WTC11 (cell line): ENCODE measurements around the gene TBC1D1. TPM values are rescaled to one million over a fixed set of nuclear protein-coding genes. Genes with fewer than 3 reads are reported as not detected.
A peak's percentile ranks its signal among the peaks of the same experiment; 100 is the strongest.

ENCODE experiments used
- ATAC-seq: fragments of 200-7000 bp; cut with Tn5 transposase; 2 replicates; pipeline ENCODE4 v1.10.0; 2021; ENCODE audit warnings: mild to moderate bottlenecking, moderate library complexity
- CTCF ChIA-PET: fragments of 300-600 bp; sonication (Branson Sonifier 250); formaldehyde crosslinking; loops from one replicate; lab custom pipeline; 2021; ENCODE audit warnings: antibody characterized with exemption; lab: Charles Lee
- POLR2A ChIA-PET: fragments of 350-600 bp; sonication (Branson Sonifier 250); formaldehyde crosslinking; loops from one replicate; lab custom pipeline; 2021; ENCODE audit warnings: antibody characterized with exemption; lab: Charles Lee
- DNase-seq: peaks from one replicate; pipeline ENCODE4 v3.0.0; 2021; ENCODE audit warnings: low spot score
- H3K27ac Mint-ChIP-seq: 2 replicates; pipeline ENCODE4 v1.8.0; 2021; ENCODE audit warnings: mixed read lengths
- H3K27me3 Mint-ChIP-seq: 2 replicates; pipeline ENCODE4 v1.8.0; 2021; ENCODE audit warnings: low read depth, mild to moderate bottlenecking, moderate library complexity, mixed read lengths
- H3K36me3 Mint-ChIP-seq: 2 replicates; pipeline ENCODE4 v1.8.0; 2021; ENCODE audit warnings: mixed read lengths
- H3K4me1 Mint-ChIP-seq: 2 replicates; pipeline ENCODE4 v1.8.0; 2022; ENCODE audit warnings: mixed read lengths
- H3K4me3 Mint-ChIP-seq: 2 replicates; pipeline ENCODE4 v1.8.0; 2021; ENCODE audit warnings: mild to moderate bottlenecking, moderate library complexity, mixed read lengths
- H3K9me3 Mint-ChIP-seq: 2 replicates; pipeline ENCODE4 v1.8.0; 2021; ENCODE audit warnings: mixed read lengths
- ATF1 ChIP-seq: sonication (generic); formaldehyde crosslinking; IDR thresholded peaks from 2 replicates; pipeline ENCODE4 v1.8.1; 2023; ENCODE audit warnings: mild to moderate bottlenecking, moderate library complexity, missing genetic modification reagents
- CBFB ChIP-seq: sonication (generic); formaldehyde crosslinking; IDR thresholded peaks from 2 replicates; pipeline ENCODE4 v1.8.1; 2022; ENCODE audit warnings: mild to moderate bottlenecking, low read depth, missing genetic modification reagents
- EMX1 ChIP-seq: fragments of 250-450 bp; sonication (Bioruptor Pico); IDR thresholded peaks from 2 replicates; pipeline ENCODE4 v1.8.0; 2021; ENCODE audit warnings: mild to moderate bottlenecking
- FOXK1 ChIP-seq: sonication (generic); formaldehyde crosslinking; IDR thresholded peaks from 2 replicates; pipeline ENCODE4 v1.8.0; 2022; ENCODE audit warnings: mild to moderate bottlenecking, moderate library complexity, missing genetic modification reagents
- GABPB1 ChIP-seq: sonication (generic); formaldehyde crosslinking; IDR thresholded peaks from 2 replicates; pipeline ENCODE4 v1.8.1; 2023; ENCODE audit warnings: mild to moderate bottlenecking, missing genetic modification reagents
- MYBL2 ChIP-seq: sonication (generic); formaldehyde crosslinking; IDR thresholded peaks from 2 replicates; pipeline ENCODE4 v1.8.1; 2023; ENCODE audit warnings: mild to moderate bottlenecking, moderate library complexity, missing genetic modification reagents
- NFYB ChIP-seq: sonication (generic); formaldehyde crosslinking; conservative IDR thresholded peaks from 2 replicates; pipeline ENCODE4 v1.8.0; 2022; ENCODE audit warnings: low read depth, missing genetic modification reagents
- NR1H2 ChIP-seq: sonication (generic); formaldehyde crosslinking; IDR thresholded peaks from 2 replicates; pipeline ENCODE4 v1.9.0; 2021; ENCODE audit warnings: mild to moderate bottlenecking, moderate library complexity, missing genetic modification reagents
- NR2C2 ChIP-seq: sonication (generic); formaldehyde crosslinking; IDR thresholded peaks from 2 replicates; pipeline ENCODE4 v1.8.0; 2022; ENCODE audit warnings: mild to moderate bottlenecking, missing genetic modification reagents
- PRRX2 ChIP-seq: fragments of 250-450 bp; sonication (Bioruptor Pico); IDR thresholded peaks from 2 replicates; pipeline ENCODE4 v1.8.0; 2021; ENCODE audit warnings: mild to moderate bottlenecking
- RELA ChIP-seq: sonication (generic); formaldehyde crosslinking; IDR thresholded peaks from 2 replicates; pipeline ENCODE4 v1.8.1; 2022; ENCODE audit warnings: missing genetic modification reagents, mild to moderate bottlenecking, borderline replicate concordance
- ZNF317 ChIP-seq: sonication (generic); formaldehyde crosslinking; IDR thresholded peaks from 2 replicates; pipeline ENCODE4 v1.8.1; 2023; ENCODE audit warnings: low read depth, mild to moderate bottlenecking, moderate library complexity, missing genetic modification reagents, borderline replicate concordance
- ZNF671 ChIP-seq: fragments of 250-450 bp; sonication (Bioruptor Pico); IDR thresholded peaks from 2 replicates; pipeline ENCODE4 v1.8.0; 2021; ENCODE audit warnings: mild to moderate bottlenecking
- total RNA-seq: library from RNA; stranded (reverse); gene quantifications from 3 replicates; pipeline ENCODE4 v1.2.3, GENCODE V29; 2021
- TF ChIP-seq, protein P1 (sequence below): sonication (generic); formaldehyde crosslinking; IDR thresholded peaks from 2 replicates; pipeline ENCODE4 v1.8.0; 2022; ENCODE audit warnings: mild to moderate bottlenecking, missing genetic modification reagents
- TF ChIP-seq, protein P2 (sequence below): fragments of 250-450 bp; sonication (Bioruptor Pico); IDR thresholded peaks from 2 replicates; pipeline ENCODE4 v2.1.2; 2022; ENCODE audit warnings: mild to moderate bottlenecking, moderate library complexity
- TF ChIP-seq, protein P3 (sequence below): sonication (generic); formaldehyde crosslinking; conservative IDR thresholded peaks from 2 replicates; pipeline ENCODE4 v1.8.1; 2022; ENCODE audit warnings: mild to moderate bottlenecking, missing genetic modification reagents
- TF ChIP-seq, protein P4 (sequence below): sonication (generic); formaldehyde crosslinking; IDR thresholded peaks from 2 replicates; pipeline ENCODE4 v1.8.1; 2023; ENCODE audit warnings: mild to moderate bottlenecking, moderate library complexity, missing genetic modification reagents
- TF ChIP-seq, protein P5 (sequence below): fragments of 200-600 bp; IDR thresholded peaks from 2 replicates; pipeline ENCODE4 v1.8.0; 2022; ENCODE audit warnings: antibody characterized with exemption
- TF ChIP-seq, protein P6 (sequence below): sonication (generic); formaldehyde crosslinking; IDR thresholded peaks from 2 replicates; pipeline ENCODE4 v1.8.0; 2023; ENCODE audit warnings: missing genetic modification reagents
- TF ChIP-seq, protein P7 (sequence below): fragments of 250-450 bp; sonication (Bioruptor Pico); IDR thresholded peaks from 2 replicates; pipeline ENCODE4 v1.9.0; 2021; ENCODE audit warnings: mild to moderate bottlenecking, borderline replicate concordance

The TBC1D1 gene
- total RNA-seq, 1 experiment from 2014 or later, result 134 TPM

DNA sequence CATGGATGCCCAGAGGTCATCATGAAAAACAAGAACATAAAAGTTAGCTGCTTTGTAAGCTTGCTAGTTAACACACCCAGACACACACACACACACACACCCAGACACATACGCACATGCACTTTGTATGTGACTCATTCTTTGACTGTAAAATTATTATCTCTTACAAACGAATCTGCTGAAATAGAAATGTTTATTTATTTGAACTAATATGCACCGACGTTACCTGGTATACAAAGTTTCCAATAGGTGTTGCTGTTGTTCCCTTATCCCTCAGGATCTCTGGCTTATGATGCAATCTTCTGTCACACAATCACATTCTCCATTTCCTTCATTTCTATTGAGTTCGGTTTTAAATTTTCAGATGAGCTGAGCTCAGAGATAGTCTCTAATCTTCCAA lies 278.6 kb downstream of the TBC1D1 start:
- Mint-ChIP-seq H3K36me3 (peaks cover under 1% of the 10 kb centered on the region), H3K4me3 (no peak overlapping the region), H3K27me3 (no peaks in the 10 kb centered on the region; the same call in 1 of the 2 replicates), H3K9me3 (peaks cover 10% of the 10 kb centered on the region), H3K27ac (no peak overlapping the region), H3K4me1 (0 out of 2 replicates have a peak, but pooled peaks cover 6% of the 10 kb centered on the region)
- DNase-seq (no peak), ATAC-seq (no peak)
- ChIA-PET CTCF (interaction anchor here (0.6 to 1.8 kb wide), 4 partner anchors 11 to 101 kb away, joined by 3 to 10 read pairs (median 4); no protein-coding TSS in a partner anchor), POLR2A (no interaction called here)
- TF ChIP-seq GABPB1 (CRISPR knock-in tag), result peak; percentile 88
- no peak for TF ChIP-seq EMX1

DNA sequence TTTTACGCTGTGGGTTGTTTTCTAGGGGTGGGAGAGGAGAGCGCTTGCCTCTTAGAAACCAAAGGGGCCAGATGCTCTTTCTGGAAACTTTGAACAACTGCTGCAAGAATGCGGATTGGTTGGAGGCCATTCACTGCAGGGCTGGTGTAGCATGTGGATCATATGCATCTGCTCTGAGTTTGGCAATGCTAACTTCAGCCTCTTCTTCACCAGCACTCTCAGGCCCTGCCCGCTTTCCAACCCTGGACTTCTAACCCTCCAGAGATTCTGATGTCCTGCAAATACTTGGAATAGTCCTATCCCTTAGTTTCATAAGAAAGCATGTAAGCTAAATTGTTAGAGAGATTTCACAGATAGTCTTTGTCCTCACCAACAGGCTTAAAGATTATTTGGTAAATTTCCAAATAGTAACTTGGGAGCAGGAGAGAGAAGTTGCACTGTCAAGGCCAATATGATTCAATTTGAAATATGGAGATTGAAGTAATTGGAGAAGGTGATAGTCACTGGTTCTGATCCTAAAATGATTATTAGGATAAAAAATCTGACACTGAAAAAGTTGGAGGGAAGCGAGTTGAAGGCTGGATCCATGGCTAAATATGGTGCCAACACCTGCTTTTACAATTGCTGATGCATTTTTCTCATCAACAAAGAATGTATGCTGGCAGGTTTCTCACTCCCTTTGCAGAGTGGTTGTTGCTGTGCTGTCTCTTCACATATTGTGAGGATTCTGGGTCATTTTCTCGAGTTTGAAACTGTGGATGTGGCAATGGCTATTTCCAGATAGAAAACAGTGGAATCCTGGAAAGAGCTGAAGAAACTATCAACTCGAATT lies 279.7 kb downstream of the TBC1D1 start:
- ChIA-PET POLR2A (no interaction called here), CTCF (interaction anchor here (0.6 to 1.8 kb wide), 3 partner anchors 102 to 783 kb away, joined by 4 to 10 read pairs (median 4); no protein-coding TSS in a partner anchor)
- no peak for DNase-seq
- Mint-ChIP-seq H3K4me1 (0 out of 2 replicates have a peak, but pooled peaks cover 6% of the 10 kb centered on the region), H3K4me3 (no peak overlapping the region), H3K9me3 (peaks cover 4% of the 10 kb centered on the region), H3K27me3 (no peaks in the 10 kb centered on the region), H3K36me3 (no peaks in the 10 kb centered on the region), H3K27ac (no peak overlapping the region)
- TF ChIP-seq, protein P1, sequence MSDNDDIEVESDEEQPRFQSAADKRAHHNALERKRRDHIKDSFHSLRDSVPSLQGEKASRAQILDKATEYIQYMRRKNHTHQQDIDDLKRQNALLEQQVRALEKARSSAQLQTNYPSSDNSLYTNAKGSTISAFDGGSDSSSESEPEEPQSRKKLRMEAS, result no peak
- no peak for TF ChIP-seq MYBL2 (CRISPR knock-in tag)
- no peak for TF ChIP-seq ZNF317 (CRISPR knock-in tag)
- TF ChIP-seq, protein P2, sequence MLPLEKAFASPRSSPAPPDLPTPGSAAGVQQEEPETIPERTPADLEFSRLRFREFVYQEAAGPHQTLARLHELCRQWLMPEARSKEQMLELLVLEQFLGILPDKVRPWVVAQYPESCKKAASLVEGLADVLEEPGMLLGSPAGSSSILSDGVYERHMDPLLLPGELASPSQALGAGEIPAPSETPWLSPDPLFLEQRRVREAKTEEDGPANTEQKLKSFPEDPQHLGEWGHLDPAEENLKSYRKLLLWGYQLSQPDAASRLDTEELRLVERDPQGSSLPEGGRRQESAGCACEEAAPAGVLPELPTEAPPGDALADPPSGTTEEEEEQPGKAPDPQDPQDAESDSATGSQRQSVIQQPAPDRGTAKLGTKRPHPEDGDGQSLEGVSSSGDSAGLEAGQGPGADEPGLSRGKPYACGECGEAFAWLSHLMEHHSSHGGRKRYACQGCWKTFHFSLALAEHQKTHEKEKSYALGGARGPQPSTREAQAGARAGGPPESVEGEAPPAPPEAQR (CRISPR knock-in tag), result no peak
- no peak for TF ChIP-seq ZNF671 (CRISPR knock-in tag)
- no peak for TF ChIP-seq NFYB
- TF ChIP-seq, protein P3, sequence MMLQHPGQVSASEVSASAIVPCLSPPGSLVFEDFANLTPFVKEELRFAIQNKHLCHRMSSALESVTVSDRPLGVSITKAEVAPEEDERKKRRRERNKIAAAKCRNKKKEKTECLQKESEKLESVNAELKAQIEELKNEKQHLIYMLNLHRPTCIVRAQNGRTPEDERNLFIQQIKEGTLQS (CRISPR knock-in tag), result no peak
- TF ChIP-seq PRRX2 (CRISPR knock-in tag), result no peak
- TF ChIP-seq ATF1, result no peak
- TF ChIP-seq, protein P4, sequence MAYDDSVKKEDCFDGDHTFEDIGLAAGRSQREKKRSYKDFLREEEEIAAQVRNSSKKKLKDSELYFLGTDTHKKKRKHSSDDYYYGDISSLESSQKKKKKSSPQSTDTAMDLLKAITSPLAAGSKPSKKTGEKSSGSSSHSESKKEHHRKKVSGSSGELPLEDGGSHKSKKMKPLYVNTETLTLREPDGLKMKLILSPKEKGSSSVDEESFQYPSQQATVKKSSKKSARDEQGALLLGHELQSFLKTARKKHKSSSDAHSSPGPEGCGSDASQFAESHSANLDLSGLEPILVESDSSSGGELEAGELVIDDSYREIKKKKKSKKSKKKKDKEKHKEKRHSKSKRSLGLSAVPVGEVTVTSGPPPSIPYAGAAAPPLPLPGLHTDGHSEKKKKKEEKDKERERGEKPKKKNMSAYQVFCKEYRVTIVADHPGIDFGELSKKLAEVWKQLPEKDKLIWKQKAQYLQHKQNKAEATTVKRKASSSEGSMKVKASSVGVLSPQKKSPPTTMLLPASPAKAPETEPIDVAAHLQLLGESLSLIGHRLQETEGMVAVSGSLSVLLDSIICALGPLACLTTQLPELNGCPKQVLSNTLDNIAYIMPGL (CRISPR knock-in tag), result no peak
- TF ChIP-seq RELA (CRISPR knock-in tag), result no peak
- TF ChIP-seq CBFB (CRISPR knock-in tag), result no peak
- TF ChIP-seq, protein P5, sequence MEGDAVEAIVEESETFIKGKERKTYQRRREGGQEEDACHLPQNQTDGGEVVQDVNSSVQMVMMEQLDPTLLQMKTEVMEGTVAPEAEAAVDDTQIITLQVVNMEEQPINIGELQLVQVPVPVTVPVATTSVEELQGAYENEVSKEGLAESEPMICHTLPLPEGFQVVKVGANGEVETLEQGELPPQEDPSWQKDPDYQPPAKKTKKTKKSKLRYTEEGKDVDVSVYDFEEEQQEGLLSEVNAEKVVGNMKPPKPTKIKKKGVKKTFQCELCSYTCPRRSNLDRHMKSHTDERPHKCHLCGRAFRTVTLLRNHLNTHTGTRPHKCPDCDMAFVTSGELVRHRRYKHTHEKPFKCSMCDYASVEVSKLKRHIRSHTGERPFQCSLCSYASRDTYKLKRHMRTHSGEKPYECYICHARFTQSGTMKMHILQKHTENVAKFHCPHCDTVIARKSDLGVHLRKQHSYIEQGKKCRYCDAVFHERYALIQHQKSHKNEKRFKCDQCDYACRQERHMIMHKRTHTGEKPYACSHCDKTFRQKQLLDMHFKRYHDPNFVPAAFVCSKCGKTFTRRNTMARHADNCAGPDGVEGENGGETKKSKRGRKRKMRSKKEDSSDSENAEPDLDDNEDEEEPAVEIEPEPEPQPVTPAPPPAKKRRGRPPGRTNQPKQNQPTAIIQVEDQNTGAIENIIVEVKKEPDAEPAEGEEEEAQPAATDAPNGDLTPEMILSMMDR, result no peak
- ATAC-seq, result no peak

DNA sequence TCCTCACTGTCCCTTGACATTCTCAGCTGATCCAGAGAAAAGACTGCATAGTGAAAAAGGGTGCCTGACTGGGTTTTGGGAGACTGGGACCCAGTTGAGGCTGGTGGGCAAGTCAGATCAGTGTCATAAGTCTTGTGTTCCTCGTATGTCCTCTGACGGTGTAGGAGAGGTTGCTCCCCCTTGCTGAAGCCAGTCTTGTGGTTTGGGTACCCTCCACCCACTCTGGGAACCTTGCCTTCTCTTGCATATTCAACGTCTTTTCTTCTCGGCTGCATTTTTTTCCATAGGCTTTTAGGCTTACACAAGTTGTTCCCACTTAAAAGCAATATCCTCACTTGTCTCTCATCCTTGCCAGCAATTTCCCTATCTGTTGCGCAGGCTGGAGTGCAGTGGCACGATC lies 281.2 kb downstream of the TBC1D1 start:
- Mint-ChIP-seq H3K27ac (no peak overlapping the region), H3K4me3 (no peak overlapping the region), H3K27me3 (no peaks in the 10 kb centered on the region), H3K36me3 (no peaks in the 10 kb centered on the region), H3K4me1 (0 out of 2 replicates have a peak, but pooled peaks cover 6% of the 10 kb centered on the region), H3K9me3 (peaks cover 3% of the 10 kb centered on the region; the same call in 1 of the 2 replicates)
- DNase-seq (no peak), ATAC-seq (no peak)
- ChIA-PET POLR2A (no interaction called here), CTCF (no interaction called here)
- TF ChIP-seq NR1H2 (CRISPR knock-in tag) (no peak), GABPB1 (CRISPR knock-in tag) (no peak), NR2C2 (CRISPR knock-in tag) (no peak), FOXK1 (CRISPR knock-in tag) (no peak)
- TF ChIP-seq, protein P6, sequence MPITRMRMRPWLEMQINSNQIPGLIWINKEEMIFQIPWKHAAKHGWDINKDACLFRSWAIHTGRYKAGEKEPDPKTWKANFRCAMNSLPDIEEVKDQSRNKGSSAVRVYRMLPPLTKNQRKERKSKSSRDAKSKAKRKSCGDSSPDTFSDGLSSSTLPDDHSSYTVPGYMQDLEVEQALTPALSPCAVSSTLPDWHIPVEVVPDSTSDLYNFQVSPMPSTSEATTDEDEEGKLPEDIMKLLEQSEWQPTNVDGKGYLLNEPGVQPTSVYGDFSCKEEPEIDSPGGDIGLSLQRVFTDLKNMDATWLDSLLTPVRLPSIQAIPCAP (CRISPR knock-in tag), result no peak
- TF ChIP-seq, protein P7, sequence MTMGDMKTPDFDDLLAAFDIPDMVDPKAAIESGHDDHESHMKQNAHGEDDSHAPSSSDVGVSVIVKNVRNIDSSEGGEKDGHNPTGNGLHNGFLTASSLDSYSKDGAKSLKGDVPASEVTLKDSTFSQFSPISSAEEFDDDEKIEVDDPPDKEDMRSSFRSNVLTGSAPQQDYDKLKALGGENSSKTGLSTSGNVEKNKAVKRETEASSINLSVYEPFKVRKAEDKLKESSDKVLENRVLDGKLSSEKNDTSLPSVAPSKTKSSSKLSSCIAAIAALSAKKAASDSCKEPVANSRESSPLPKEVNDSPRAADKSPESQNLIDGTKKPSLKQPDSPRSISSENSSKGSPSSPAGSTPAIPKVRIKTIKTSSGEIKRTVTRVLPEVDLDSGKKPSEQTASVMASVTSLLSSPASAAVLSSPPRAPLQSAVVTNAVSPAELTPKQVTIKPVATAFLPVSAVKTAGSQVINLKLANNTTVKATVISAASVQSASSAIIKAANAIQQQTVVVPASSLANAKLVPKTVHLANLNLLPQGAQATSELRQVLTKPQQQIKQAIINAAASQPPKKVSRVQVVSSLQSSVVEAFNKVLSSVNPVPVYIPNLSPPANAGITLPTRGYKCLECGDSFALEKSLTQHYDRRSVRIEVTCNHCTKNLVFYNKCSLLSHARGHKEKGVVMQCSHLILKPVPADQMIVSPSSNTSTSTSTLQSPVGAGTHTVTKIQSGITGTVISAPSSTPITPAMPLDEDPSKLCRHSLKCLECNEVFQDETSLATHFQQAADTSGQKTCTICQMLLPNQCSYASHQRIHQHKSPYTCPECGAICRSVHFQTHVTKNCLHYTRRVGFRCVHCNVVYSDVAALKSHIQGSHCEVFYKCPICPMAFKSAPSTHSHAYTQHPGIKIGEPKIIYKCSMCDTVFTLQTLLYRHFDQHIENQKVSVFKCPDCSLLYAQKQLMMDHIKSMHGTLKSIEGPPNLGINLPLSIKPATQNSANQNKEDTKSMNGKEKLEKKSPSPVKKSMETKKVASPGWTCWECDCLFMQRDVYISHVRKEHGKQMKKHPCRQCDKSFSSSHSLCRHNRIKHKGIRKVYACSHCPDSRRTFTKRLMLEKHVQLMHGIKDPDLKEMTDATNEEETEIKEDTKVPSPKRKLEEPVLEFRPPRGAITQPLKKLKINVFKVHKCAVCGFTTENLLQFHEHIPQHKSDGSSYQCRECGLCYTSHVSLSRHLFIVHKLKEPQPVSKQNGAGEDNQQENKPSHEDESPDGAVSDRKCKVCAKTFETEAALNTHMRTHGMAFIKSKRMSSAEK (CRISPR knock-in tag), result no peak
